GM15510 (cell line): ENCODE measurements around the gene CMYA5.

Source experiments
- POLR2A ChIP-seq: IDR thresholded peaks from 3 replicates; pipeline ENCODE4 v1.6.1; 2011; ENCODE audit warnings: borderline replicate concordance; ENCODE audit not compliant: insufficient read length; ENCODE audit errors: extremely low read depth

CMYA5 gene

GRCh38 chr5:79831381-79832309, 142.0 kb downstream of the CMYA5 start:
- TF ChIP-seq POLR2A: no peak

DNA sequence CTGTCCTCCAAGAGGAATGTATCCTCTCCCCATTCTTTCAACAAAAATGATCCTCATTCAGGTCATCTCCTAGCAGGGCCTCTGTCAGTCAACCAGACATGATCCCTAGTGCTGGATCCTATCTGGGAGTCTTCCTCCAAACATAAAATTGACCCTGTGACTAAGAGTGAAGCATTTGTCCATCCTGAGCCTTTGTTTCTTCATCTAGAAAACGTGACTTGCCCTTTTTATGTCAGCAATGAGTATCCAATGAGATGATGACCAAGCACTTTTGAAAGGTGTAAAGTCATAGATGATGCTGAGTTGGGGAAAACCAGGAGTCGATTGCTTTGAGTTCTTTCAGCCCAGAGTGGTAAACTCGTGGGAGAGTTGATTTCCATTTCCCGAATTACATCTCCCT, 143.3 kb downstream of the CMYA5 start:
- TF ChIP-seq POLR2A: no peak

DNA sequence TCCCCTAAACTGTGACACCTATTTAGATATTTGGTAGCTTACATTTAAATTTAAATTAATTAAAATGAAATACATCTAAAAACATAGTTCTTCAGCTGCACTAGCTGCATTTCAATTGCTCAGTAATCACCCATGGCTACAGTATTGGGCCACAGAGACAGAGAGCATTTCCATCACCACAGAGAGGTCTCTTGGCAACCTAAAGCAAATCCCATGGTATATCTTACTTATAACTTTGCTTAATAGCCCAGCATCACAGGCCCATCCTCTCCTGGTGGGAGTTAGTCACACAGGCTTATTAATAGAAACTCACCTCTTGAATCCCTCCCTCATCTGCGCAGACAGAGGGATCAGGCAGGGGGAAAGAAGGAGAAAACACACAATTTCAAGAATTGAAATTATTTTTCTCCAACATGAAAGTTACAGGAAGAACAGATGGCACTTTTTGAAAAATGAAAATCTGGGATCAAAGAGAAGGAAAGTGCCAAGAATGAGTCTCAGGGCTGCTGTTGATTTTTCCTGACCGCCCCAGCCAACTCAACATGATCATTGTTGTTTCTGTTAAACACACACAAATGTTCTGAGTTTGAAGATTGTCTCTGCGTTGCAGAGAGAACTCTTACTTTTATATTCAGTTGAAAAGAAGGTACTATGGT, 144.6 kb downstream of the CMYA5 start:
- no peak for TF ChIP-seq POLR2A

- no peak for TF ChIP-seq POLR2A
Measured at GRCh38 chr5:79834754-79835714, 145.4 kb downstream of the CMYA5 start.

DNA sequence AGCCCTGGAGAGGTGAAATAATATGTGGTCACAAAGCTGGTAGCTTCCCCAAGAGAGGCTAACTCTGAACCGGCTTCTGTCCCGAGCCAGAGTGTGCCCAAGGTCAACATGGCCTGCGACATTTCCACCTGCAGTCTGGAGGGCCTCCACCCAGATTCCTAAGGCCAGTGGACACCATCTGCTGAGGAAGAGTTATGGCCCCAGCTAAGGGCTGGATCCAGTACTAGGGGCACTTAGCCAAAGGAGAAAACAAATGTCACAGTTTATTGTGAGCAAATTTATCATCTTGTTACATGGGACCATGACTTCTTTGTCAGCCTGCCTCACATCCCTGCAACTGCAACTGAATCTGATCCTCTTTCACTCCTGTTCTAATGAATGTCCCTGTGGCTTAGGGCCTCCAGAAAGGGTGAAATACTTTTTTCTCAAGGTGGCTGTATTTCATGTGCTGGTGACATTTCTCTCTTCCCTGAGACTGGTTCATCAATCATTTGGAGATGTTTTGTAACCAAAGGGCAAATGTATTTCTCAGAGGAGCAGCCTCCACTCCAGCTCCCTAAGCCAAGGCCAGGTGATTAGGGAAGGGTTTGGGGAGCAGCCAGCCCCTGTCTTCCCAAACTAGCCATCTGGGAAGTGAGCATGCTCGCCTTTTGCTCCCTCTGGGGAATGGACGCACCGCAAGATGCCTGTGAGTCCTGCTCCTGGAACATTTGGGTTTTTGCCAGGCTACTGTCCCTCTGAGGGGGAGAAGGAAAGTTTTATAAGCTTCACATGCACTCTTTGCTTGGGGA, 148.3 kb downstream of the CMYA5 start:
- TF ChIP-seq POLR2A: no peak

GRCh38 chr5:79840084-79840990, 150.7 kb downstream of the CMYA5 start:
- TF ChIP-seq POLR2A: no peak

DNA sequence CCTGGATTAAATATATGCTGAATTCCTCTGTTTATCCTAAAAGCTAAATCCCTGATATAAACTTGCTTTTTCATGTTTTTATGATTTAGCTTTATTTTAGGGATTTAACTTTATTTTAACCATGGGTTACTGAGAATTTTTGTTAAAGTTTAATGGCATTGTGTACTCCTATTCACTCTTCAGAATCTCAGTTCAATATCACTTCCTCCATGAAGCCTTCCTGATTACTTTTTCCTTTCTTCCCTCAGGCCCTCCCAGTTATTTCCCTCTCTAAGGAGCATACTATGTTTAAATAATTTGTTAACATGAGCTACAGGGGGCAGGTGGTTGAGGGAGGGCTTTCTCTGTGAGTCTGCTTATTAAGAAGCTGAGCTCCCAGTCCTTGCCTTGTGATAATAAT, 151.5 kb downstream of the CMYA5 start:
- no peak for TF ChIP-seq POLR2A

GRCh38 chr5:79842006-79842881, 152.6 kb downstream of the CMYA5 start:
- no peak for TF ChIP-seq POLR2A

DNA sequence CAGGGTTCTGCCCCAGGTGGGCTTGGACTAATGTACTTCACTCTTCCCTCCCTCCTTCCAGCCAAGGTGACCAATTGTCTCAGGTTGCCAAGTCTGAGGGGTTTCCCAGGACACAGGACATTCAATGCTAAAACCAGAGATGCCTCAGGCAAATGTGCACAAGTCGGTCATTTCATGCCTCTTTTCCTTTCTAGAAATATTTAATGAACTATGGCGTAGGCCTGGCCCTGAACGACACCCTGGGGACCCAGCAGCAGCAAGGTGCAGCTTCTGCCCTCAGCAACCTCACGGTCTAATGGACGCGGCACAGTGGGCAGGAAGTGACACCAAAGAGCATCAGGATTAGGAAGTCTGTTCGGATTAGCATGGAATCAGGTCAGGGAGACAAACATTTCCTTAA, 153.4 kb downstream of the CMYA5 start:
- no peak for TF ChIP-seq POLR2A

- no peak for TF ChIP-seq POLR2A
Measured at GRCh38 chr5:79843450-79844388, 154.1 kb downstream of the CMYA5 start.

- TF ChIP-seq POLR2A: no peak
Measured at GRCh38 chr5:79844571-79844970, 154.9 kb downstream of the CMYA5 start.
